Measurements from ENCODE around the gene VCAN. TPM values are rescaled to one million over a fixed set of nuclear protein-coding genes. Genes with fewer than 3 reads are reported as not detected.

The VCAN gene
- total and polyA plus RNA-seq, 2 of the 4 experiments (the other 2 are of a cell fraction): 45.3 to 158 TPM

GRCh38 chr5:83509540-83509939 lies 38.0 kb downstream of the VCAN start:
- ChIA-PET CTCF (no interaction called here), POLR2A (ENCODE audit: unreplicated experiment) (no interaction called here)
- in situ Hi-C loops (cut with MboI; ENCODE audit: low sequenced_read_pairs): no loop called here
- H2BK15ac ChIP-seq (ENCODE audit: low read depth, low read length): no peak overlapping the region; the same call in 2 of the 3 replicates
- H3K79me1 ChIP-seq (ENCODE audit: low read depth in 1 of 2, low read length in 2 of 2): peaks cover 0 to 12% of the 10 kb centered on the region in 2 experiments; a peak in 1 of 4 replicates
- no peak overlapping the region for H3K4me3 ChIP-seq (ENCODE audit: insufficient read depth, low read depth, low read length)
- DNase-seq (peak; percentile 71), ATAC-seq (ENCODE audit: low read depth) (peak; percentile 49)
- intact Hi-C loops (cut with micrococcal nuclease): no loop called here
- H4K5ac ChIP-seq (ENCODE audit: low read depth, low read length): no peak overlapping the region; the same call in 1 of the 2 replicates
- H3K4me1 ChIP-seq (ENCODE audit: control insufficient read depth, insufficient read depth, low read length): peaks cover 5% of the 10 kb centered on the region
- BruUV-seq (replicated peaks): no TSS peak
- dilution Hi-C loops (cut with HindIII; ENCODE audit: low sequenced_read_pairs, unreplicated experiment): no loop called here
- H4K20me1 ChIP-seq (ENCODE audit: insufficient read depth, low read length): no peaks in the 10 kb centered on the region
- no peak overlapping the region for H4K91ac ChIP-seq (ENCODE audit: insufficient read depth, low read depth, low read length)
- H3K36me3 ChIP-seq (ENCODE audit: control insufficient read depth, insufficient read depth, low read length): no peaks in the 10 kb centered on the region; the same call in 1 of the 2 replicates
- H3K18ac ChIP-seq (ENCODE audit: low read depth, low read length): peak overlapping the region; percentile 23; the same call in 1 of the 2 replicates
- no peak overlapping the region for H2BK120ac ChIP-seq (ENCODE audit: low read depth, low read length)
- H2AK9ac ChIP-seq (replicated peaks; ENCODE audit: low read depth, low read length, poor library complexity): no peak overlapping the region
- H2AK5ac ChIP-seq (ENCODE audit: low read depth, low read length): no peak overlapping the region
- no peaks in the 10 kb centered on the region for H3K9me3 ChIP-seq (ENCODE audit: control insufficient read depth, insufficient read depth, low read length)
- peak overlapping the region; percentile 28; the same call in 1 of the 2 replicates for H3K4me2 ChIP-seq (ENCODE audit: low read depth, low read length)
- H3K23ac ChIP-seq (ENCODE audit: low read depth, low read length): no peak overlapping the region
- H2BK20ac ChIP-seq (ENCODE audit: low read depth, low read length): no peak overlapping the region
- no peak overlapping the region; the same call in 1 of the 2 replicates for H3K4ac ChIP-seq (ENCODE audit: low read depth, low read length)
- no peak overlapping the region for H2BK5ac ChIP-seq (ENCODE audit: low read depth, low read length, poor library complexity, severe bottlenecking)
- no CpG with 5 or more reads among the region's 4 CpGs for WGBS, 2 experiments (ENCODE audit: extremely low coverage in 2 of 2, insufficient read length in 1 of 2)
- no peak overlapping the region for H4K8ac ChIP-seq (ENCODE audit: low read depth in 2 of 2, low read length in 2 of 2)
- H3K9me1 ChIP-seq (ENCODE audit: insufficient read depth, low read length): peaks cover 4% of the 10 kb centered on the region; the same call in 1 of the 2 replicates
- no peaks in the 10 kb centered on the region for H3K27me3 ChIP-seq (ENCODE audit: control insufficient read depth, insufficient read depth, low read length)
- no peak overlapping the region for H3K9ac ChIP-seq (ENCODE audit: low read depth, low read length)
- no peak overlapping the region for H2AFZ ChIP-seq (replicated peaks; ENCODE audit: low read length, poor library complexity)
- H3K27ac ChIP-seq (ENCODE audit: insufficient read depth, low read length): no peak overlapping the region
- H3K14ac ChIP-seq (replicated peaks; ENCODE audit: low read depth, low read length): no peak overlapping the region
- TF ChIP-seq CEBPB (IDR thresholded peaks at IDR 0.05; ENCODE audit: low read depth, low read length) (peak; percentile 43; the same call in 1 of the 2 replicates), MAFK (IDR thresholded peaks at IDR 0.05; ENCODE audit: low read depth, low read length) (no peak), RFX5 (IDR thresholded peaks at IDR 0.05; ENCODE audit: low read depth, low read length) (no peak), NFE2L2 (IDR thresholded peaks at IDR 0.05; ENCODE audit: low read depth, low read length) (no peak), MAZ (IDR thresholded peaks at IDR 0.05; ENCODE audit: borderline replicate concordance, low read depth, low read length) (no peak), RCOR1 (IDR thresholded peaks at IDR 0.05; ENCODE audit: insufficient replicate concordance, low read length) (no peak), MXI1 (IDR thresholded peaks at IDR 0.05; ENCODE audit: borderline replicate concordance, low read depth, low read length) (no peak)
- TF ChIP-seq, protein P1, sequence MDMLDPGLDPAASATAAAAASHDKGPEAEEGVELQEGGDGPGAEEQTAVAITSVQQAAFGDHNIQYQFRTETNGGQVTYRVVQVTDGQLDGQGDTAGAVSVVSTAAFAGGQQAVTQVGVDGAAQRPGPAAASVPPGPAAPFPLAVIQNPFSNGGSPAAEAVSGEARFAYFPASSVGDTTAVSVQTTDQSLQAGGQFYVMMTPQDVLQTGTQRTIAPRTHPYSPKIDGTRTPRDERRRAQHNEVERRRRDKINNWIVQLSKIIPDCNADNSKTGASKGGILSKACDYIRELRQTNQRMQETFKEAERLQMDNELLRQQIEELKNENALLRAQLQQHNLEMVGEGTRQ (IDR thresholded peaks at IDR 0.05; ENCODE audit: low read depth, low read length): no peak
- no peak overlapping the region for H3K56ac ChIP-seq (ENCODE audit: extremely low read depth, insufficient read depth, low read length)

Data from IMR-90 (cell line).